HCT116 (cell line): Measurements from ENCODE around the gene COPS8. TPM values are rescaled to one million over a fixed set of nuclear protein-coding genes. Genes with fewer than 3 reads are reported as not detected.

Experiments used
- ATAC-seq: fragments of 200-7000 bp; cut with Tn5 transposase; 2 replicates; pipeline ENCODE4 v1.9.1; 2020; ENCODE audit warnings: mild to moderate bottlenecking, moderate library complexity
- BruUV-seq: library from RNA; stranded (reverse); fragments of 400-500 nt; replicated peaks from 2 replicates; lab custom pipeline; 2021; lab: Mats Ljungman, UMichigan
- CTCF ChIA-PET: fragments of 300-600 bp; sonication (Branson Sonifier 250); formaldehyde crosslinking; loops from one replicate; lab custom pipeline; 2021; ENCODE audit warnings: antibody characterized with exemption; lab: Charles Lee
- POLR2A ChIA-PET: fragments of 300-600, 350-600 bp; sonication (Branson Sonifier 250); formaldehyde crosslinking; loops from one replicate; lab custom pipeline; 2021; ENCODE audit warnings: antibody characterized with exemption; lab: Charles Lee
- RAD21 ChIA-PET, 2 experiments: fragments of 300-600 bp; sonication (Branson Sonifier 250); formaldehyde crosslinking; loops; one replicate each; lab custom pipeline; 2023; ENCODE audit warnings: low total read pairs in 2 of 2; ENCODE audit not compliant: uncharacterized antibody in 2 of 2, unreplicated experiment in 2 of 2, low non-redundant PET in 1 of 2; lab: Charles Lee
- DNase-seq: peaks from one replicate; pipeline ENCODE4 v3.0.0-alpha.2; 2010; ENCODE audit warnings: low read depth, low spot score
- H2AFZ ChIP-seq: fragments of 200-600 bp; shearing (Covaris generic), sonication (generic); 2 replicates; pipeline ENCODE4 v1.6.1; 2017; ENCODE audit warnings: low read depth, mixed run types, mixed read lengths, antibody characterized with exemption, low read length; ENCODE audit not compliant: poor library complexity, severe bottlenecking
- H3K27ac ChIP-seq: 2 replicates; pipeline ENCODE4 v1.5.1; 2012; ENCODE audit warnings: low read depth, low read length
- H3K27me3 ChIP-seq: fragments of 200-600 bp; sonication (generic); 2 replicates; pipeline ENCODE4 v1.6.1; 2016; ENCODE audit warnings: mixed run types, low read length, mixed read lengths; ENCODE audit not compliant: insufficient read depth
- H3K36me3 ChIP-seq, 2 experiments: fragments of 200-500 bp in 1 of 2; fragments of 200-600 bp in 1 of 2; sonication (Bioruptor generic) in 1 of 2; sonication (generic) in 1 of 2; 2 replicates each; pipeline versions ENCODE4 v1.5.1 to v1.6.1; 2014 to 2016; ENCODE audit warnings: low read length in 2 of 2, inconsistent platforms in 1 of 2, mixed read lengths in 1 of 2, mixed run types in 1 of 2; ENCODE audit not compliant: insufficient read depth in 2 of 2, control insufficient read depth in 1 of 2
- H3K4me1 ChIP-seq, 2 experiments: fragments of 200-600 bp in 1 of 2; sonication (generic) in 1 of 2; 2 replicates each; pipeline versions ENCODE4 v1.5.1 to v1.6.1; 2012 to 2017; ENCODE audit warnings: low read length in 2 of 2, inconsistent platforms in 1 of 2, mild to moderate bottlenecking in 1 of 2, mixed read lengths in 1 of 2, mixed run types in 1 of 2, moderate library complexity in 1 of 2; ENCODE audit not compliant: insufficient read depth in 2 of 2, control insufficient read depth in 1 of 2
- H3K4me2 ChIP-seq: fragments of 200-600 bp; sonication (generic); 2 replicates; pipeline ENCODE4 v1.6.1; 2017; ENCODE audit warnings: mixed run types, low read length, mixed read lengths
- H3K4me3 ChIP-seq, 2 experiments: fragments of 200-600 bp in 1 of 2; sonication (generic) in 1 of 2; replicated peaks in 1 of 2; 2 replicates each; pipeline ENCODE4 v1.5.1; 2011 to 2016; ENCODE audit warnings: low read length in 2 of 2, control low read depth in 1 of 2, low read depth in 1 of 2, mild to moderate bottlenecking in 1 of 2, mixed read lengths in 1 of 2, mixed run types in 1 of 2
- H3K79me2 ChIP-seq: fragments of 200-600 bp; sonication (generic); 2 replicates; pipeline ENCODE4 v1.6.1; 2017; ENCODE audit warnings: mild to moderate bottlenecking, mixed run types, low read length, moderate library complexity, mixed read lengths; ENCODE audit not compliant: insufficient read depth
- H3K9ac ChIP-seq: fragments of 200-600 bp; sonication (generic); 2 replicates; pipeline ENCODE4 v1.6.1; 2016; ENCODE audit warnings: low read length, mixed read lengths
- H3K9me2 ChIP-seq: fragments of 200-600 bp; sonication (generic), shearing (Covaris generic); 2 replicates; pipeline ENCODE4 v1.6.1; 2017; ENCODE audit warnings: mixed run types, mild to moderate bottlenecking, moderate library complexity; ENCODE audit not compliant: insufficient read depth
- H3K9me3 ChIP-seq, 2 experiments: fragments of 200-500 bp in 1 of 2; fragments of 200-600 bp in 1 of 2; sonication (Bioruptor generic) in 1 of 2; sonication (generic) in 1 of 2; 2 replicates each; pipeline ENCODE4 v1.6.1; 2014 to 2017; ENCODE audit warnings: low read length in 2 of 2, mixed read lengths in 2 of 2, inconsistent platforms in 1 of 2, low read depth in 1 of 2, mild to moderate bottlenecking in 1 of 2, mixed run types in 1 of 2, moderate library complexity in 1 of 2; ENCODE audit not compliant: control insufficient read depth in 1 of 2, insufficient read depth in 1 of 2
- H4K20me1 ChIP-seq: fragments of 200-600 bp; sonication (generic), shearing (Covaris generic); 2 replicates; pipeline ENCODE4 v1.6.1; 2017; ENCODE audit warnings: mixed run types, mild to moderate bottlenecking, moderate library complexity; ENCODE audit not compliant: insufficient read depth
- ATF3 ChIP-seq: IDR thresholded peaks from 2 replicates; pipeline ENCODE4 v1.6.1; 2012
- CTCF ChIP-seq, 3 experiments: fragments of 200-600 bp in 1 of 3; sonication (generic) in 1 of 3; IDR thresholded peaks in 2 of 3; conservative IDR thresholded peaks in 1 of 3; 2 replicates each; pipeline ENCODE4 v1.5.1; 2012 to 2017; ENCODE audit warnings: low read depth in 2 of 3, low read length in 2 of 3, antibody characterized with exemption in 1 of 3, borderline replicate concordance in 1 of 3, control low read depth in 1 of 3, mild to moderate bottlenecking in 1 of 3, mixed read lengths in 1 of 3, mixed run types in 1 of 3, moderate library complexity in 1 of 3; ENCODE audit not compliant: insufficient read depth in 1 of 3
- EGR1 ChIP-seq: IDR thresholded peaks from 2 replicates; pipeline ENCODE4 v1.6.1; 2012; ENCODE audit warnings: low read depth
- ELF1 ChIP-seq: IDR thresholded peaks from 2 replicates; pipeline ENCODE4 v1.6.1; 2012; ENCODE audit warnings: low read depth, borderline replicate concordance
- REST ChIP-seq: IDR thresholded peaks from 2 replicates; pipeline ENCODE4 v1.6.1; 2012; ENCODE audit warnings: low read depth
- SIN3A ChIP-seq: IDR thresholded peaks from 2 replicates; pipeline ENCODE4 v1.6.1; 2012; ENCODE audit warnings: low read depth
- TCF7L2 ChIP-seq: IDR thresholded peaks from 2 replicates; pipeline ENCODE4 v1.7.0; 2011; ENCODE audit warnings: borderline replicate concordance, inconsistent platforms; ENCODE audit not compliant: insufficient read depth, insufficient read length; ENCODE audit errors: extremely low read depth
- ZBTB33 ChIP-seq: IDR thresholded peaks from 2 replicates; pipeline ENCODE4 v1.6.1; 2011; ENCODE audit warnings: mild to moderate bottlenecking, low read length, moderate library complexity; ENCODE audit not compliant: insufficient replicate concordance; ENCODE audit errors: extremely low read depth
- intact Hi-C: fragments of 100-400 bp; cut with micrococcal nuclease; formaldehyde crosslinking; loops from 2 replicates; pipeline ENCODE4 v1.10.0; 2022
- total RNA-seq: library from RNA; stranded (reverse); gene quantifications from one replicate; pipeline ENCODE4 v1.2.1, GENCODE V29; 2021; ENCODE audit not compliant: unreplicated experiment

The COPS8 gene
- total RNA-seq, 1 experiment from 2014 or later: 42.2 TPM

DNA sequence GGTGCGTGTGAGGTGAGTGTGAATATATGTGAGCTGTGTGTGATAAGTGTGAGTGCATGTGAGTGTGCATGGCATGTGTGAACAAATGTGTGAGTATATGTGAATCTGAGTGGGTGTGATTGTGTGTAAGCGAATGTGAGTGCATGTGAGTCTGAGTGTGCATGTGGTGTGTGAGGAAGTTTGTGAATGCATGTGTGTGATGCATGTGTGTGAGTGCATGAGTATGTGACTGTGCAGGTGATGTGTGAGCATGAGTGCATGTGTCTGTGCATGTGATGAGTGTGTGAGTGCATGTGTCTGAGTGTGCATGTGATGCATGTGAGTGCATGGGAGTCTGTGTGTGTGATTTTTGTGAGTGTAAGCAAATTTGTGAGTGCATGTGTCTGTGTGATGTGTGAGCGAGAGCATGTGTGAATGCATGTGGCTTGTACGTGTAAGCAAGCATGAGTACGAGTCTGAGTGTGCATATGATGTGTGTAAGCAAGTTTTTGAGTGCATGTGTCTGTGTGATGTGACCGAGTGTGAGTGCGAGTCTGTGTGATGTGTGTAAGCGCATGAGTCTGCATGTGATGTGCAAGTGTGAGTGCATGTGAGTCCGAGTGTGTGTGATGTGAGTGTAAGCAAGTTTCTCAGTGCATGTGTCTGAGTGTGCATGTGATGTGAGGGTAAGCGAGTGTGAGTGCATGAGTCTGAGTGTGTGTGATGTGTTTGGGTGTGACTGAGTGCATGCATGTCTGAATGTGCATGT lies 43.3 kb downstream of the COPS8 start:
- Histone ChIP-seq H3K9me3 (no peaks in the 10 kb centered on the region), H3K27ac (no peak overlapping the region), H3K9me2 (no peaks in the 10 kb centered on the region), H3K4me1 (peaks cover 10 to 19% of the 10 kb centered on the region in 2 experiments), H3K9ac (no peak overlapping the region), H3K27me3 (peaks cover 9% of the 10 kb centered on the region; the same call in 1 of the 2 replicates), H4K20me1 (no peaks in the 10 kb centered on the region), H2AFZ (no peak overlapping the region), H3K36me3 (no peaks in the 10 kb centered on the region), H3K4me3 (0 out of 4 replicates have a peak overlapping the region, but pooled peaks of 1 of the 2 experiments have one; percentile 11), H3K79me2 (no peaks in the 10 kb centered on the region), H3K4me2 (peak overlapping the region; percentile 62)
- no peak for TF ChIP-seq ZBTB33
- TF ChIP-seq ELF1: no peak
- no peak for TF ChIP-seq EGR1
- TF ChIP-seq SIN3A: no peak
- TF ChIP-seq CTCF (IDR thresholded peaks at IDR 0.05 in 2 of 3, conservative IDR thresholded peaks at IDR 0.05 in 1 of 3; ENCODE audit: borderline replicate concordance in 1 of 3, insufficient read depth in 1 of 3, low read depth in 2 of 3, low read length in 2 of 3): no peak
- TF ChIP-seq ATF3: no peak
- no peak for TF ChIP-seq TCF7L2
- no peak for TF ChIP-seq REST
- ATAC-seq (no peak), DNase-seq (no peak)
- BruUV-seq: no TSS peak
- POLR2A ChIA-PET: no interaction called here
- RAD21 ChIA-PET: no interaction called here
- CTCF ChIA-PET: no interaction called here
- intact Hi-C loops: no loop called here
